Stomach (tissue), 9 donors: Measurements from ENCODE around the gene ELL2. TPM values are rescaled to one million over a fixed set of nuclear protein-coding genes. Genes with fewer than 3 reads are reported as not detected.
"Not testable (repeated sequence)": the region's sequence is repeated elsewhere in the genome, so short reads cannot be mapped to it uniquely, and the experiment has no call there.

Experiments used
- DNase-seq, 2 donors: peaks; one replicate each; pipeline versions ENCODE4 v3.0.0 to v3.0.0-alpha.2; 2013 to 2019
- H3K27ac ChIP-seq, 5 donors: fragments of 200-600 bp in 4 of 5; sonication (generic) in 4 of 5; one replicate each; pipeline ENCODE4 v1.5.1; 2013 to 2019; ENCODE audit warnings: mild to moderate bottlenecking in 1 of 5, moderate library complexity in 1 of 5
- H3K27me3 ChIP-seq, 3 donors: fragments of 200-600 bp; sonication (generic); one replicate each; pipeline ENCODE4 v1.5.1; 2017 to 2019; ENCODE audit warnings: mixed run types in 1 of 3
- H3K36me3 ChIP-seq, 4 donors: fragments of 200-600 bp; sonication (generic); 1 replicate in 3 of 4; 2 replicates in 1 of 4; pipeline ENCODE4 v1.5.1; 2016 to 2019
- H3K4me1 ChIP-seq, 4 donors: fragments of 200-600 bp; sonication (generic); one replicate each; pipeline ENCODE4 v1.5.1; 2016 to 2019
- H3K4me3 ChIP-seq, 4 donors: fragments of 200-600 bp; sonication (generic) in 3 of 4; one replicate each; pipeline ENCODE4 v1.5.1; 2016 to 2019; ENCODE audit warnings: mild to moderate bottlenecking in 1 of 4
- H3K9me3 ChIP-seq, 4 donors: fragments of 200-600 bp; sonication (generic); one replicate each; pipeline ENCODE4 v1.5.1; 2016 to 2019
- EP300 ChIP-seq: sonication (generic); formaldehyde crosslinking; IDR thresholded peaks from one replicate; pipeline ENCODE4 v1.6.1; 2017; ENCODE audit warnings: antibody characterized with exemption
- POLR2A ChIP-seq, 4 donors: fragments of 450-650 bp; IDR thresholded peaks; one replicate each; pipeline ENCODE4 v1.6.1; 2016; ENCODE audit warnings: antibody characterized with exemption in 4 of 4, control low read depth in 2 of 4, mild to moderate bottlenecking in 1 of 4, moderate library complexity in 1 of 4
- POLR2AphosphoS5 ChIP-seq, 3 donors: sonication (generic); formaldehyde crosslinking; IDR thresholded peaks; one replicate each; pipeline ENCODE4 v1.6.1; 2016; ENCODE audit warnings: antibody characterized with exemption in 3 of 3
- WGBS, 5 donors: extraction: QIAGEN DNeasy Blood & Tissue Kit in 3 of 5; methylation state at CpG; one replicate each; pipeline versions ENCODE4 v1.1.5 to v1.1.7; 2013 to 2018; 5-methylcytosine and 5-hydroxymethylcytosine counted together
- intact Hi-C: fragments of 100-400 bp; cut with DNase I; formaldehyde crosslinking; loops from one replicate; pipeline ENCODE4 v1.15.1; 2023; ENCODE audit warnings: low total_unique reads
- polyA plus RNA-seq, 3 donors: library from polyadenylated mRNA; stranded (reverse); fragments of 200-250 nt; gene quantifications; one replicate each; pipeline ENCODE4 v1.2.3, GENCODE V29; 2013
- total RNA-seq, 5 donors: library from RNA; depleted of rRNA; stranded (reverse); fragments of >200 nt; gene quantifications; one replicate each; pipeline versions ENCODE4 v1.1.0 to v1.2.3, GENCODE V29; 2014 to 2016
- TF ChIP-seq, protein P1 (sequence below), 7 experiments: fragments of 450-650 bp in 4 of 7; fragments of 200-600 bp in 3 of 7; sonication (generic) in 3 of 7; IDR thresholded peaks; one replicate each; pipeline ENCODE4 v1.5.1; 2016 to 2019; ENCODE audit warnings: antibody characterized with exemption in 7 of 7, control low read depth in 2 of 7, mild to moderate bottlenecking in 1 of 7
- donor health status: healthy with polysubstance abuse.
- donor health status: Bipolar disorder and iron deficiency.
- donor health status: healthy.

ELL2 gene
- total and polyA plus RNA-seq, 8 donors, result 24.7 to 279 (median 98.0) TPM

GRCh38 chr5:95857185-95857945 is 104.3 kb downstream of the ELL2 start:
- no peaks in the 10 kb centered on the region for H3K36me3 ChIP-seq
- H3K27ac ChIP-seq, result peak overlapping the region; percentile 72 to 90 (median 88)
- TF ChIP-seq, protein P1, sequence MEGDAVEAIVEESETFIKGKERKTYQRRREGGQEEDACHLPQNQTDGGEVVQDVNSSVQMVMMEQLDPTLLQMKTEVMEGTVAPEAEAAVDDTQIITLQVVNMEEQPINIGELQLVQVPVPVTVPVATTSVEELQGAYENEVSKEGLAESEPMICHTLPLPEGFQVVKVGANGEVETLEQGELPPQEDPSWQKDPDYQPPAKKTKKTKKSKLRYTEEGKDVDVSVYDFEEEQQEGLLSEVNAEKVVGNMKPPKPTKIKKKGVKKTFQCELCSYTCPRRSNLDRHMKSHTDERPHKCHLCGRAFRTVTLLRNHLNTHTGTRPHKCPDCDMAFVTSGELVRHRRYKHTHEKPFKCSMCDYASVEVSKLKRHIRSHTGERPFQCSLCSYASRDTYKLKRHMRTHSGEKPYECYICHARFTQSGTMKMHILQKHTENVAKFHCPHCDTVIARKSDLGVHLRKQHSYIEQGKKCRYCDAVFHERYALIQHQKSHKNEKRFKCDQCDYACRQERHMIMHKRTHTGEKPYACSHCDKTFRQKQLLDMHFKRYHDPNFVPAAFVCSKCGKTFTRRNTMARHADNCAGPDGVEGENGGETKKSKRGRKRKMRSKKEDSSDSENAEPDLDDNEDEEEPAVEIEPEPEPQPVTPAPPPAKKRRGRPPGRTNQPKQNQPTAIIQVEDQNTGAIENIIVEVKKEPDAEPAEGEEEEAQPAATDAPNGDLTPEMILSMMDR (IDR thresholded peaks at IDR 0.05), result no peak
- TF ChIP-seq POLR2AphosphoS5 (IDR thresholded peaks at IDR 0.05) (peak; percentile 74 to 90 (median 89)), EP300 (peak; percentile 97)
- peak in 1 of 2 donors; percentile 77 for DNase-seq
- intact Hi-C loops, result no loop called here
- WGBS, 5 donors, result 46 to 65% (median 59%) methylated on average over 12 of the region's 12 CpGs
- peaks cover 34 to 70% (median 49%) of the 10 kb centered on the region in 4 donors for H3K4me1 ChIP-seq
- H3K4me3 ChIP-seq, result no peak overlapping the region
- H3K27me3 ChIP-seq, result no peaks in the 10 kb centered on the region
- H3K9me3 ChIP-seq, result no peaks in the 10 kb centered on the region

GRCh38 chr5:95856501-95856981 is 105.1 kb downstream of the ELL2 start:
- peaks cover 26 to 62% (median 44%) of the 10 kb centered on the region in 4 donors for H3K4me1 ChIP-seq
- DNase-seq, result no peak
- intact Hi-C loops, result no loop called here
- WGBS, 5 donors, result 83 to 86% (median 86%) methylated on average over 7 of the region's 7 CpGs
- H3K27ac ChIP-seq, result peak overlapping the region in 4 of 5 donors; percentile 83 to 90 (median 89)
- H3K27me3 ChIP-seq, result no peaks in the 10 kb centered on the region
- TF ChIP-seq EP300 (no peak), POLR2A (IDR thresholded peaks at IDR 0.05) (no peak)
- TF ChIP-seq, protein P1 (IDR thresholded peaks at IDR 0.05), result no peak
- no peaks in the 10 kb centered on the region for H3K9me3 ChIP-seq
- no peaks in the 10 kb centered on the region for H3K36me3 ChIP-seq
- no peak overlapping the region for H3K4me3 ChIP-seq

- H3K9me3 ChIP-seq, result no peaks in the 10 kb centered on the region
- no peak overlapping the region for H3K27ac ChIP-seq
- intact Hi-C loops, result no loop called here
- peaks cover 21 to 36% (median 27%) of the 10 kb centered on the region in 4 donors for H3K4me1 ChIP-seq
- H3K4me3 ChIP-seq, result no peak overlapping the region
- no peaks in the 10 kb centered on the region for H3K36me3 ChIP-seq
- no peaks in the 10 kb centered on the region for H3K27me3 ChIP-seq
- 88 to 100% (median 97%) methylated on average over 3 of the region's 3 CpGs for WGBS, 5 donors
- TF ChIP-seq POLR2A (IDR thresholded peaks at IDR 0.05), result no peak
- TF ChIP-seq POLR2AphosphoS5 (IDR thresholded peaks at IDR 0.05), result no peak
- TF ChIP-seq, protein P1 (IDR thresholded peaks at IDR 0.05), result no peak
- TF ChIP-seq EP300, result no peak
- no peak for DNase-seq
Observed at GRCh38 chr5:95853490-95853889, 108.2 kb downstream of the ELL2 start.

DNA sequence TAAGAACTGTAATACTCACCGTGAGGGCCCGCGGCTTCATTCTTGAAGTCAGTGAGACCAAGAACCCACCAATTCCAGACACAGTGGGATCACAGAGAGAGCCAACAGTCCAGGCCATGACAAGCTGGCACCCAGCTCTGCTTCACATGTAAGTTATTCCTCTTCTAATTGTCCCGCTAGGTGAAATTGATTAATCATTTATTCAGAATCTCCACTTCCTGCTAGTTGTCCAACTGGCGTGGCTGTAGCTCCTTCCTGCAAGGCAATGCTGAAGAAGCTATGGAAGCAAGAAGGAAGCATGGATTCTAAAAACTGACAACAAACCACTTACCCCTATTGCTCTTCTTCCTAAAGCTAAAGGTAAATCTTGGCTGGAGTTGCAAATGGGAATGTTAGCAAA is 109.1 kb downstream of the ELL2 start:
- no peak overlapping the region for H3K27ac ChIP-seq
- H3K9me3 ChIP-seq, result no peaks in the 10 kb centered on the region
- intact Hi-C loops, result no loop called here
- H3K4me3 ChIP-seq, result no peak overlapping the region
- DNase-seq, result no peak
- WGBS, 5 donors, result 89 to 96% (median 91%) methylated on average over 5 of the region's 5 CpGs
- peaks cover 11 to 30% (median 18%) of the 10 kb centered on the region in 4 donors for H3K4me1 ChIP-seq
- TF ChIP-seq EP300, result no peak
- TF ChIP-seq, protein P1 (IDR thresholded peaks at IDR 0.05), result no peak
- no peak for TF ChIP-seq POLR2A (IDR thresholded peaks at IDR 0.05)
- TF ChIP-seq POLR2AphosphoS5 (IDR thresholded peaks at IDR 0.05), result no peak
- H3K27me3 ChIP-seq, result no peaks in the 10 kb centered on the region
- H3K36me3 ChIP-seq, result no peaks in the 10 kb centered on the region

GRCh38 chr5:95851141-95851540 is 110.5 kb downstream of the ELL2 start:
- H3K9me3 ChIP-seq, H3K36me3 ChIP-seq, H3K27ac ChIP-seq, H3K27me3 ChIP-seq, H3K4me3 ChIP-seq, DNase-seq, intact Hi-C loops: not testable (repeated sequence)
- WGBS, 5 donors, result 95 to 98% (median 98%) methylated on average over 17 to 34 of the region's 34 CpGs
- H3K4me1 ChIP-seq, result peaks cover 0 to 24% (median 13%) of the 10 kb centered on the region in 4 donors
